ENCODE data around the gene ABHD15. TPM values are rescaled to one million over a fixed set of nuclear protein-coding genes. Genes with fewer than 3 reads are reported as not detected.

ABHD15 gene
- total RNA-seq, 2 experiments from 2014 or later: 8.6 to 8.8 TPM

DNA sequence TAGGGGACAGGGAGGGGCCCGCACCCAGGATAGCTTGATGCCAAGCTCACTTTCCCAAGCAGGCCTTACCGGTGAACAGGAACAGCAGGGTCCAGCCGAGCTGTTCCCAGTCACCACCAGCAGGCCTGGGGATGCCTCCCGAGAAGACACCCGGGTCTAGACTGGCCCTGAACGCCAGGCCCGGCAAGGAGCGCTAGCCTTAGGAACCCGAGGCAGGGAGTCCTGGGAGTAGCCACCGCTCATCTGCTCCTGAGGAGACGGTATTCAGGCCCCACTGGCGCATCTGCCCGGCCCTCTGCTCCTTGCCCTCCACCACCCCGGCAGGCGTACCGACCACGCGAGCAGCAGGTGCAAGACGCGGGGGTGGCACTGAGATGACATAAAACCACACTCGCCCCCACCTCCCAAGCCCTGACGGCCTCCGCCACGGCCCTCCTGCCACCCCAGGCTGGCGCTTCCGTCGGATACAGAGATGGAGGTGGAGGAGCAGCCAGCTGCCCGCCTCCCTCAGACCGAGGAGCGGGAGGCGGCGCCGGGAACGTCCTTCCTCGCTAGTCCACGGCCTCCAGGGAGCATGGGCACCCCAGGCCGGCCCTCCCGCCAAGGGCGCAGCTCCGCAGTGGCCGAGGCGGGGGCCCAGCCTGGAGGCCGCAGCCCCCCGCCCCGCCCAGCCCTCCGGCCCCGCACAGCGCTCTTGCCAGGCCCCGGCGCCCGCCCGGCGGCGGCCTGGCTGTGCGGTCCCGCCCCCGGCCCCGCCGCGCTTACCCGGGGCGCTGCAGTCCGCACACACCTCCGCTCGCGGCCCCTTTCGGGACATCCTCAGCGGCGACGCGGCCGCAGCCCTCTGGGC, 21.9 kb upstream of the ABHD15 start:
- no peaks in the 10 kb centered on the region for H3K27me3 Mint-ChIP-seq
- peak; percentile 64 for DNase-seq
- H3K4me1 Mint-ChIP-seq: peaks cover 64% of the 10 kb centered on the region
- H3K4me3 Mint-ChIP-seq: peak overlapping the region; percentile 90
- peaks cover 5% of the 10 kb centered on the region for H3K36me3 Mint-ChIP-seq
- peak overlapping the region; percentile 84 for H3K27ac Mint-ChIP-seq
- no peaks in the 10 kb centered on the region for H3K9me3 Mint-ChIP-seq

- Mint-ChIP-seq H3K27me3 (no peaks in the 10 kb centered on the region), H3K4me3 (peak overlapping the region; percentile 90), H3K27ac (peak overlapping the region; percentile 84), H3K4me1 (peaks cover 64% of the 10 kb centered on the region), H3K9me3 (no peaks in the 10 kb centered on the region), H3K36me3 (peaks cover 12% of the 10 kb centered on the region)
- no peak for DNase-seq
These were observed 21.3 kb upstream of the ABHD15 start for GRCh38 chr17:29588017-29588561.

DNA sequence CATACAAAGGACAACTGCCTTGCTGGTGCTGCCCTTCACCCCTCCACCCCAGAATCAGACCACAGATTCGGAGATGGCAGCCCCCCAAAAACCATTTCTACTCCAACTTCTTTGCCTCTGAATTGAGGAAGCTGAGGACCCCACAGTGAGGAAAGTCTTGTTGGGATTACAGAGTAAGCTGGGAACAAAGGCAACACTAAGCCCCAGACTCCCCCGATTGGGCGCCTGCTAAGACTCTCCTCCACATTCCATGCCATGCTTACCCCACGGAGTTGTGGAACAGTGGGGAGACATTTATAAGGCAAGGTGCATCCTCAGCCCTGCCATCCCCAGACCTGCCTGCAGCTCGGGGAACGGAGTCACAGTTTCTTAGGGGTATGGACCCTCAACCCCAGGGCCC, 20.8 kb upstream of the ABHD15 start:
- Mint-ChIP-seq H3K27ac (peak overlapping the region; percentile 84), H3K27me3 (no peaks in the 10 kb centered on the region)

DNA sequence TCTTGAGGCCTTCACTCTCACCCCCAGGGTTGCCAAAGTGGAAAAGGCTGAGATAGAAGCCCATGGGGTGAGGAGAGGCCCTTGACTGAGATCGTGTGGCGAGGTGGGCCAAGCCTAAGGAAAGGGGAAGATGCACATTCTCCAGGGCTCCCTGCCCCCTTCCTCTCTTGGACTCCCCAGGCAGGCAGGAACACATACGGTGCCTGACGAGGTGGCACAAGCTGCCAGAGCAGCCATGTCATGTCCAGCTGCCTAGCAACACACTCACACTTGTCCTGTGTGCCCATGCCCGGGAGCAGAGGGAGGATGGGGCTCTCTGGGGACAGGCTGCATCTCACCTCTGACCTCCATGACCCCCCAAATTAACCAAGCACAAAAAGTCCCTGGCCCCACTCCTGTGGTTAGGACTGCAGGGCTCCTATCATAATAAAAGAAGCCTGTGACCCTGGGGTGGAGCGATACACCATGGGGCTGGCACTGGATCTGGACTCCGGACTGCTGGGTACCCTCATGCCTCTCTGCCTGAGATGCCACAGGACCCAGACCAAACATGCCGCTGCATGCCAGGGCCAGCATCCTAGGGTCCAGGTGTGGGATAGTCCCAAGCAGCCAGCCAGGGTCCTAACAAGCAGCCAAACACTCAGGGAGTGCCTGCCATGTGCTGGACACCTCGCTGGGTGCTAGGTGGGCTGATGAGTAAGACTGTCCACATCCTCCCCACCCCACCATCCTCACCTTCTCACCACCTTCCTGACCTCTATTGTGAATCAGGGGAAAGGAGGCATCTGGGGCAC, 20.0 kb upstream of the ABHD15 start:
- Mint-ChIP-seq H3K27me3 (no peaks in the 10 kb centered on the region), H3K36me3 (peaks cover 24% of the 10 kb centered on the region), H3K4me3 (peak overlapping the region; percentile 90), H3K4me1 (peaks cover 55% of the 10 kb centered on the region), H3K9me3 (no peaks in the 10 kb centered on the region), H3K27ac (peak overlapping the region; percentile 84)
- no peak for DNase-seq

More for the DNA sequence above, 20.8 kb upstream of the ABHD15 start:
- Mint-ChIP-seq H3K4me1 (peaks cover 61% of the 10 kb centered on the region), H3K36me3 (peaks cover 17% of the 10 kb centered on the region), H3K9me3 (no peaks in the 10 kb centered on the region), H3K4me3 (peak overlapping the region; percentile 90)
- no peak for DNase-seq

DNA sequence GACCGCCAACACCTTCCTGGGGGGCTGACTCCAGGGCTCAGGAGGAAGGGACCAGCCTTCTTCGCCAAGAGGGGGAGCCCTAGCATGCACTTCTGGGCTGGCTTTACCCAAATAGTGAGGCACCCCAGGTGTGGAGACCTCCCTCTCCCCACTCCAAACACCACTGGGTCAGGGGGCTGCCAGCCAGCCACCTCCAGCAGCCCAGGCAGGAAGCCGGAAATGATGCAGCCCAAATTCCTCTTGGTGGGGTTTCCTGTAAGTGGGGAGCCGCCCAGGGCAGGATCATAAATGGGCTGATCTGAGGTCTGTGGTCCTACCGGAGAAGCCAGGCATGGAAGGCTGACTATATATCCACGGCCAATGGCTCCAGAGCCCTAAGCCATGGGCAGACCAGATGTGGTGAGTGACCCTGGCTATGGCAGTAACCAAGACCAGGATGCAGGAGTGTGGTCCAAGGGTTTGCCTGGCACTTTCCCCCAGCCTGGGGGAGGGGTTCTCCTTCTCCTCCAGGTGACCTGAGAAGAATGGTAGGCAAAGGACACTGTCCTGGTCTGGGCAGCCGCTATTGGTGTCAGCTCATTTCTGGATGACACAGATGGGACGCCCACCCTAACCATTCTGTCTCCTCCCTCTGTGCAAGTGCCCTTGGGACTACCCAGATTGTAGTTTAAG, 18.4 kb upstream of the ABHD15 start:
- peak; percentile 34 for DNase-seq
- Mint-ChIP-seq H3K4me3 (peak overlapping the region; percentile 37), H3K9me3 (no peaks in the 10 kb centered on the region), H3K4me1 (peaks cover 52% of the 10 kb centered on the region), H3K27me3 (no peaks in the 10 kb centered on the region), H3K27ac (peak overlapping the region; percentile 80), H3K36me3 (peaks cover 36% of the 10 kb centered on the region)

DNA sequence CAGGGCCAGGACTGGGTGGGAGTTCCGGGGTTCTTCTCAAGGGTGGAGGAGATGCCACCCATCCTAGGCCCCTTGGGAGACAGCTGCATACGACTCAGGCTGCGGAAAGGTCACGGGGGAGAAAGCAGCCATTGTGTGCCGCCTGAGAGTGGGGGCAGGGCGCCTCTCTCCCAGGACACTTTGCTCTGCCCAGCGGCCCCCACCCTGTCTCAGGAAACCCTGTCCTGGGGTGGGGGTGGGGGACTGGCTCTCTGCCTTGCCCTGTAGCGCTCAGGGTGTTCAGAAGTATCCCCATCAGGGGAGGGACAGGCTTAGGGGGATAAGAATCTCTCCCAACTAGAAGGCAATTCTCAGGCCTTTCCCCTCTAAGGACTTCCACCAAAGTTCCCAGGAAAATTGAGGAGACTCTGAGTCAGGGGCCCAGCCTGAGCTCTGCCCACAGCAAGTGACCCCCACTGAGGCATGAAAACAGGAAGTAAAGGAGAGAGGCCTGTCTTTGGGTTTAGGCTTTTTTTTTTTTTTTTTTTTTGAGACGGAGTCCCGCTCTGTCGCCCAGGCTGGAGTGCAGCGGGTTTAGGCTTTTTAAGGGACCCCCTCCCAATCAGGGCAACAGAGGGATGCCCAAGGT, 17.7 kb upstream of the ABHD15 start:
- Mint-ChIP-seq H3K4me1 (peaks cover 49% of the 10 kb centered on the region), H3K9me3 (no peaks in the 10 kb centered on the region), H3K36me3 (peaks cover 41% of the 10 kb centered on the region), H3K4me3 (peak overlapping the region; percentile 34), H3K27ac (peak overlapping the region; percentile 80), H3K27me3 (no peaks in the 10 kb centered on the region)
- DNase-seq: no peak

GRCh38 chr17:29583324-29584248, 16.7 kb upstream of the ABHD15 start:
- Mint-ChIP-seq H3K4me1 (peaks cover 49% of the 10 kb centered on the region), H3K4me3 (peak overlapping the region; percentile 45), H3K27ac (peak overlapping the region; percentile 39), H3K27me3 (no peaks in the 10 kb centered on the region), H3K36me3 (peaks cover 41% of the 10 kb centered on the region), H3K9me3 (no peaks in the 10 kb centered on the region)
- no peak for DNase-seq

- Mint-ChIP-seq H3K9me3 (no peaks in the 10 kb centered on the region), H3K4me1 (peaks cover 43% of the 10 kb centered on the region), H3K4me3 (no peak overlapping the region), H3K27me3 (no peaks in the 10 kb centered on the region), H3K27ac (no peak overlapping the region), H3K36me3 (peaks cover 37% of the 10 kb centered on the region)
- DNase-seq: no peak
These were observed 15.9 kb upstream of the ABHD15 start for GRCh38 chr17:29582772-29583171.

- no peak for DNase-seq
- no peaks in the 10 kb centered on the region for H3K27me3 Mint-ChIP-seq
- no peak overlapping the region for H3K27ac Mint-ChIP-seq
- no peaks in the 10 kb centered on the region for H3K9me3 Mint-ChIP-seq
- no peak overlapping the region for H3K4me3 Mint-ChIP-seq
- H3K36me3 Mint-ChIP-seq: peaks cover 40% of the 10 kb centered on the region
- peaks cover 39% of the 10 kb centered on the region for H3K4me1 Mint-ChIP-seq
These were observed 15.5 kb upstream of the ABHD15 start for GRCh38 chr17:29582254-29582765.

GRCh38 chr17:29581583-29582253, 14.9 kb upstream of the ABHD15 start:
- DNase-seq: no peak
- H3K36me3 Mint-ChIP-seq: peaks cover 40% of the 10 kb centered on the region
- no peak overlapping the region for H3K4me3 Mint-ChIP-seq
- no peaks in the 10 kb centered on the region for H3K27me3 Mint-ChIP-seq
- H3K9me3 Mint-ChIP-seq: no peaks in the 10 kb centered on the region
- H3K27ac Mint-ChIP-seq: no peak overlapping the region
- peaks cover 33% of the 10 kb centered on the region for H3K4me1 Mint-ChIP-seq

DNA sequence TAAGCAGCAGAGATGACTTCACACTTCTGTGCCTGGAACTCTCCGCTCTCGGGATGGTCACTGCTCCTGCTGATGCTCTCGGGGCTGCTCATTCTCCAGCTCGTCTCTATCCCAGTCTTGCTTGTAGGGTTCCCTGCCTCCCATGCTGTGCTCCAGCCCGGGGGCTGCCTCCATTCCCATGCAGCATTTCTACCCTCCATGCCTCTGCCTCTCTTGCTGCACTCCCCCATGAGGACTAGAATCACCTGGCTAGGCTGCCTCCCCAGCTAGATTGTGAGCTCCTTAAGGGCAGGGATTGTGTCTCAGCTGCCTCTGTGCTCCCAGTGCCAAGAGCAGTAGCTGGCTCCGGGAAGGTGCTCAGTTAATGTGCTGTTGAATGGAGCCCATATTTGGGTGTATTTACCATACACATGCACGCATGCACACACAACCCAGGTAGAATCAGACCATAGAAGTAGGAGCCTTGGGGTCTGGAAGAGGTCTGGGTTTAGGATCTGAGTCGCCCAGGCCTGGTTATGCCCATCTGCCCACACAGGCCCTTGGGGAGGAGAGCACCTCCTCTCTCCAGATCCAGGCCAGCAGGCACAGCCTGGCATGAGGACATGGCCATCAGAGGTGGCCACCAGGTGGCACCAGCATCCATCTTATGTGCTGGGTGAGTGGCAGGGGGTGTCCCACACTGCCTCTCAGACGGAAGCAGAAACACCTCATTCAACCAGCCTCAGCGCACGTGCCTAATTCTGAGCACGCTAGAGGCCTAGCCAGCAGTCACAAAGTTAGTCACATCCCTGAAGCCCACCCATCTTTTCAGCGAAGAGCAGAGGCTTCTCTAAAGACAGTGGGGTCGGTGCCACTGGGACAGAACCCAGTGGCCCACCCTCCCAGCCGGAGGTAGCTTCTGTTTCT, 13.3 kb upstream of the ABHD15 start:
- H3K4me3 Mint-ChIP-seq: no peak overlapping the region
- no peaks in the 10 kb centered on the region for H3K9me3 Mint-ChIP-seq
- no peaks in the 10 kb centered on the region for H3K27me3 Mint-ChIP-seq
- peak; percentile 88 for DNase-seq
- peaks cover 43% of the 10 kb centered on the region for H3K36me3 Mint-ChIP-seq
- peaks cover 18% of the 10 kb centered on the region for H3K4me1 Mint-ChIP-seq
- H3K27ac Mint-ChIP-seq: peak overlapping the region; percentile 75
